Ovary (tissue), 9 donors: Measurements from ENCODE around the gene RAG1. TPM values are rescaled to one million over a fixed set of nuclear protein-coding genes. Genes with fewer than 3 reads are reported as not detected.

ENCODE experiments used
- DNase-seq, 5 donors: peaks; one replicate each; pipeline ENCODE4 v3.0.0-alpha.2; 2019 to 2020
- H3K27ac ChIP-seq, 2 donors: fragments of 200-600 bp; one replicate each; pipeline versions ENCODE4 v1.5.1 to v1.8.0; 2019 to 2022
- H3K27me3 ChIP-seq: fragments of 200-600 bp; one replicate; pipeline ENCODE4 v1.8.0; 2022
- H3K36me3 ChIP-seq: fragments of 200-600 bp; sonication (generic); one replicate; pipeline ENCODE4 v1.5.1; 2019
- H3K4me1 ChIP-seq: one replicate; pipeline ENCODE4 v1.8.1; 2013; ENCODE audit warnings: mild to moderate bottlenecking, moderate library complexity; ENCODE audit not compliant: insufficient read depth
- H3K4me3 ChIP-seq: fragments of 200-600 bp; sonication (generic); one replicate; pipeline ENCODE4 v1.5.1; 2017
- H3K9me3 ChIP-seq, 2 donors: fragments of 200-600 bp in 1 of 2; sonication (generic) in 1 of 2; one replicate each; pipeline versions ENCODE4 v1.5.1 to v1.8.1; 2013 to 2019; ENCODE audit warnings: mild to moderate bottlenecking in 1 of 2, moderate library complexity in 1 of 2
- CTCF ChIP-seq, 3 donors: fragments of 450-650 bp in 2 of 3; fragments of 200-600 bp in 1 of 3; IDR thresholded peaks; one replicate each; pipeline versions ENCODE4 v1.5.1 to v1.8.0; 2016 to 2022; ENCODE audit warnings: antibody characterized with exemption in 3 of 3, mild to moderate bottlenecking in 1 of 3
- EP300 ChIP-seq: sonication (generic); formaldehyde crosslinking; IDR thresholded peaks from one replicate; pipeline ENCODE4 v1.6.1; 2017; ENCODE audit warnings: antibody characterized with exemption
- POLR2A ChIP-seq: fragments of 450-650 bp; IDR thresholded peaks from one replicate; pipeline ENCODE4 v1.6.1; 2017; ENCODE audit warnings: antibody characterized with exemption, mild to moderate bottlenecking, moderate library complexity
- WGBS, 3 donors: extraction: QIAGEN DNeasy Blood & Tissue Kit in 1 of 3; methylation state at CpG; one replicate each; pipeline versions ENCODE4 v1.1.5 to v1.1.7; 2013 to 2017; 5-methylcytosine and 5-hydroxymethylcytosine counted together
- intact Hi-C, 4 donors: fragments of 100-400 bp; cut with DNase I; formaldehyde crosslinking; loops; one replicate each; pipeline versions ENCODE4 v1.11.0 to v1.15.1; 2022 to 2023
- polyA plus RNA-seq, 2 donors: library from polyadenylated mRNA; stranded (reverse); fragments of 200-250 nt in 1 of 2; fragments of 350-450 nt in 1 of 2; fragmentation: Illumina TruSeq in 1 of 2; extraction: RNeasy Lipid Tissue Mini Kit (QIAGEN cat#74804) in 1 of 2; gene quantifications; one replicate each; pipeline ENCODE4 v1.2.3, GENCODE V29; 2013 to 2014
- total RNA-seq, 7 donors: library from RNA; depleted of rRNA in 2 of 7; stranded (reverse); fragments of >200 nt in 2 of 7; fragmentation: NEBNext Ultra II Directional in 3 of 7; extraction: Animal tissue kit (Norgen Biotek cat#: 25700) in 3 of 7; gene quantifications; one replicate each; pipeline versions ENCODE4 v1.1.0 to v1.2.4, GENCODE V29; 2016 to 2023
- donor health status: DM: no; HTN: no; CAD: no; lungs with moderate emphysema.
- donor health status: DM: no; HTN: no; CAD: no.
- donor health status: Bipolar disorder and iron deficiency.
- donor health status: DM: yes; HTN: yes; CAD: no.
- donor health status: DM: no; HTN: no; CAD: no.
- donor health status: DM: yes; HTN: yes; CAD: no.

The RAG1 gene
- total and polyA plus RNA-seq, 9 donors, result 0.18 to 1.3 (median 0.40) TPM

GRCh38 chr11:36594316-36594989 lies 26.6 kb downstream of the RAG1 start, which contains the start of gene IFTAP:
Gene IFTAP, plus strand, starts transcription at chr11:36594502. Its CDS starts 15,602 bp downstream, at chr11:36610104.
- H3K27ac ChIP-seq, result no peak within 1 kb of the TSS
- intact Hi-C loops, result no loop called here
- DNase-seq, result peak; percentile 25 to 49 (median 37)
- no peaks in the 10 kb centered on the region for H3K9me3 ChIP-seq
- TF ChIP-seq POLR2A (no peak), EP300 (no peak), CTCF (IDR thresholded peaks at IDR 0.05) (no peak)
- no peaks in the 10 kb centered on the region for H3K4me1 ChIP-seq
- H3K4me3 ChIP-seq, result peak within 1 kb of the TSS; percentile 74
- whole genome bisulfite sequencing, 3 donors, result 1% methylated on average over 29 of the region's 29 CpGs
- no peaks in the 10 kb centered on the region for H3K36me3 ChIP-seq
- H3K27me3 ChIP-seq, result no peaks in the 10 kb centered on the region

- TF ChIP-seq POLR2A (no peak), EP300 (no peak), CTCF (IDR thresholded peaks at IDR 0.05) (no peak)
- Histone ChIP-seq H3K4me1 (no peaks in the 10 kb centered on the region), H3K9me3 (no peaks in the 10 kb centered on the region), H3K27me3 (no peaks in the 10 kb centered on the region), H3K36me3 (no peaks in the 10 kb centered on the region), H3K4me3 (no peak overlapping the region), H3K27ac (no peak overlapping the region)
- intact Hi-C loops, result no loop called here
- no peak for DNase-seq
These were observed 29.1 kb downstream of the RAG1 start for GRCh38 chr11:36596880-36597279.

GRCh38 chr11:36598051-36598450 lies 30.2 kb downstream of the RAG1 start, which contains the start of gene RAG2:
Gene RAG2, minus strand, starts transcription at chr11:36598236. Its CDS starts 4,068 bp downstream, at chr11:36594168.
- Histone ChIP-seq H3K27ac (no peak within 1 kb of the TSS), H3K27me3 (no peaks in the 10 kb centered on the region), H3K9me3 (no peaks in the 10 kb centered on the region), H3K4me3 (no peak within 1 kb of the TSS), H3K4me1 (no peaks in the 10 kb centered on the region), H3K36me3 (no peaks in the 10 kb centered on the region)
- WGBS, 3 donors, result 84 to 93% (median 87%) methylated on average over 2 of the region's 2 CpGs
- intact Hi-C loops, result no loop called here
- DNase-seq, result no peak
- TF ChIP-seq CTCF (IDR thresholded peaks at IDR 0.05), result no peak
- no peak for TF ChIP-seq POLR2A
- TF ChIP-seq EP300, result no peak

GRCh38 chr11:36600180-36600579 lies 32.4 kb downstream of the RAG1 start:
- TF ChIP-seq EP300 (no peak), CTCF (IDR thresholded peaks at IDR 0.05) (no peak), POLR2A (no peak)
- DNase-seq, result no peak
- Histone ChIP-seq H3K27me3 (no peaks in the 10 kb centered on the region), H3K4me3 (no peak overlapping the region), H3K27ac (no peak overlapping the region), H3K4me1 (no peaks in the 10 kb centered on the region), H3K36me3 (no peaks in the 10 kb centered on the region), H3K9me3 (no peaks in the 10 kb centered on the region)
- intact Hi-C loops, result no loop called here
- 89 to 92% (median 89%) methylated on average over 7 of the region's 7 CpGs for WGBS, 3 donors
